ENCODE results near the gene PCYT1A.
"Not testable (repeated sequence)": the region's sequence is repeated elsewhere in the genome, so short reads cannot be mapped to it uniquely, and the experiment has no call there.

Gene PCYT1A

GRCh38 chr3:196210673-196211556 is 76.6 kb downstream of the PCYT1A start, which contains the start of gene ZDHHC19:
Gene ZDHHC19 (minus strand): TSS chr3:196211400. CDS start chr3:196211315, 85 bp downstream.
- DNase-seq, result no peak

- DNase-seq, result not testable (repeated sequence)
Observed at GRCh38 chr3:196209944-196210672, 77.4 kb downstream of the PCYT1A start.

- no peak for DNase-seq
Observed at GRCh38 chr3:196208942-196209695, 78.4 kb downstream of the PCYT1A start.

- peak; percentile 72 for DNase-seq
Observed at GRCh38 chr3:196207833-196208607, 79.5 kb downstream of the PCYT1A start.

- no peak for DNase-seq
Observed at GRCh38 chr3:196207159-196207832, 80.2 kb downstream of the PCYT1A start.

- not testable (repeated sequence) for DNase-seq
Observed at GRCh38 chr3:196205442-196206205, 81.9 kb downstream of the PCYT1A start.

- no peak for DNase-seq
Observed at GRCh38 chr3:196203846-196204245, 83.7 kb downstream of the PCYT1A start.

GRCh38 chr3:196202516-196202970 is 85.0 kb downstream of the PCYT1A start:
- no peak for DNase-seq

GRCh38 chr3:196198771-196199753 is 88.5 kb downstream of the PCYT1A start:
- no peak for DNase-seq

GRCh38 chr3:196198081-196198675 is 89.3 kb downstream of the PCYT1A start:
- no peak for DNase-seq

GRCh38 chr3:196197524-196197923 is 90.0 kb downstream of the PCYT1A start:
- no peak for DNase-seq

GRCh38 chr3:196195664-196196265 is 91.8 kb downstream of the PCYT1A start:
- DNase-seq, result no peak

- no peak for DNase-seq
Observed at GRCh38 chr3:196194542-196194915, 93.0 kb downstream of the PCYT1A start.

GRCh38 chr3:196193736-196194541 is 93.6 kb downstream of the PCYT1A start:
- no peak for DNase-seq

GRCh38 chr3:196193133-196193735 is 94.3 kb downstream of the PCYT1A start:
- no peak for DNase-seq

GRCh38 chr3:196192524-196193051 is 94.9 kb downstream of the PCYT1A start:
- DNase-seq, result no peak

- DNase-seq, result peak; percentile 68
Observed at GRCh38 chr3:196192036-196192523, 95.4 kb downstream of the PCYT1A start.
